Loucy (cell line): ENCODE measurements around the gene PAK1.

Experiments used
- CTCF ChIP-seq: fragments of 200-600 bp; sonication (generic); conservative IDR thresholded peaks from 2 replicates; pipeline ENCODE4 v1.5.1; 2014; ENCODE audit warnings: mild to moderate bottlenecking, antibody characterized with exemption, low read length
- EZH2phosphoT487 ChIP-seq: fragments of 200-600 bp; IDR thresholded peaks from 2 replicates; pipeline ENCODE4 v1.6.1; 2018; ENCODE audit warnings: antibody characterized with exemption, mild to moderate bottlenecking, moderate library complexity, borderline replicate concordance

DNA sequence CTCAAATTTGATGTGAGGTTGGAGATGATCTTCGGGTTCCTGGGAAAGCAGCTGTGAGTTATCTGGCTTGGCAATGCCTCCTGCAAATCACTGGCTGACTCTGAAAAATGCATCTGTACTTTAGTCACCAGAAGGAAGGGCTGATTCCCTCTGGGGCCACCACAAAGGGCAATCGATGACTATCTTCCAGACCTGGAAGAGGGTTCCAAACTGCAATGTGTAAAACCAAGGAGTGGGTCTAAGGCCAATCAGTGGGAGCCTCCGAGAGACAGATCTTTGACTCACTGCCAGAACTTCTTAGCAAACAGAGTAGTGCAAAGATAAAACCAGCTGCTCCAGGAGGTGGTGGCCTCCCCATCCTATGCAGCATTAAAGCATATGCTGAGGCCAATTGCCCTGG lies 29.1 kb upstream of the PAK1 start:
- no peak for TF ChIP-seq CTCF
- TF ChIP-seq EZH2phosphoT487 = no peak
